K562 (cell line): ENCODE measurements around the gene ATXN2L. TPM values are rescaled to one million over a fixed set of nuclear protein-coding genes. Genes with fewer than 3 reads are reported as not detected.
A peak's percentile ranks its signal among the peaks of the same experiment; 100 is the strongest.

Experiments
- BRD9 ChIP-seq: fragments of 450-650 bp; IDR thresholded peaks from 2 replicates; pipeline ENCODE4 v1.6.1; 2018; ENCODE audit warnings: low read depth; ENCODE audit not compliant: partially characterized antibody
- FOXA1 ChIP-seq: fragments of 450-650 bp; IDR thresholded peaks from 2 replicates; pipeline ENCODE4 v1.6.1; 2016; ENCODE audit warnings: mild to moderate bottlenecking, borderline replicate concordance
- MIER1 ChIP-seq: fragments of 450-650 bp; IDR thresholded peaks from 2 replicates; pipeline ENCODE4 v1.6.1; 2016; ENCODE audit warnings: antibody characterized with exemption, mild to moderate bottlenecking, low read depth
- NKRF ChIP-seq: fragments of 450-650 bp; IDR thresholded peaks from 2 replicates; pipeline ENCODE4 v1.6.1; 2016; ENCODE audit warnings: borderline replicate concordance
- NR2C2 ChIP-seq, 2 experiments: fragments of 200-800 bp in 1 of 2; sonication (Bioruptor generic) in 1 of 2; sonication (generic) in 1 of 2; formaldehyde crosslinking in 1 of 2; IDR thresholded peaks; 2 replicates each; pipeline versions ENCODE4 v1.6.1 to v1.8.0; 2016 to 2022; ENCODE audit warnings: mild to moderate bottlenecking in 1 of 2, missing compliant biosample characterization in 1 of 2, missing genetic modification characterization in 1 of 2, missing genetic modification reagents in 1 of 2
- NRF1 ChIP-seq, 2 experiments: fragments of 450-650 bp; IDR thresholded peaks in 1 of 2; conservative IDR thresholded peaks in 1 of 2; 2 replicates each; pipeline ENCODE4 v1.6.1; 2014; ENCODE audit warnings: mild to moderate bottlenecking in 2 of 2
- SRF ChIP-seq, 2 experiments: fragments of 250-450, 450-650 bp in 1 of 2; sonication (Bioruptor Pico) in 1 of 2; sonication (generic) in 1 of 2; formaldehyde crosslinking; IDR thresholded peaks; 2 replicates each; pipeline versions ENCODE4 v1.5.0 to v1.5.1; 2020 to 2022; ENCODE audit warnings: mild to moderate bottlenecking in 1 of 2, missing genetic modification reagents in 1 of 2
- TAL1 ChIP-seq: fragments of 450-650 bp; IDR thresholded peaks from 2 replicates; pipeline ENCODE4 v1.6.1; 2016; ENCODE audit warnings: mild to moderate bottlenecking
- TOE1 ChIP-seq, 2 experiments: fragments of 450-650 bp in 1 of 2; sonication (generic) in 1 of 2; formaldehyde crosslinking in 1 of 2; IDR thresholded peaks; 2 replicates each; pipeline versions ENCODE4 v1.7.1 to v1.8.0; 2016 to 2022; ENCODE audit warnings: borderline replicate concordance in 2 of 2, mild to moderate bottlenecking in 2 of 2, antibody characterized with exemption in 1 of 2, inconsistent platforms in 1 of 2, low read depth in 1 of 2, missing genetic modification reagents in 1 of 2, moderate library complexity in 1 of 2
- ZBTB2 ChIP-seq: fragments of 450-650 bp; IDR thresholded peaks from 2 replicates; pipeline ENCODE4 v1.6.1; 2016; ENCODE audit warnings: antibody characterized with exemption
- ZBTB26 ChIP-seq: fragments of 450-650 bp; formaldehyde crosslinking; IDR thresholded peaks from 2 replicates; pipeline ENCODE4 v1.4.0; 2022; ENCODE audit warnings: missing genetic modification characterization
- ZHX1 ChIP-seq: fragments of 150-350 bp; conservative IDR thresholded peaks from 2 replicates; pipeline ENCODE4 v1.6.1; 2014; ENCODE audit warnings: low read length
- ZMIZ1 ChIP-seq, 2 experiments: fragments of 150-350 bp in 1 of 2; IDR thresholded peaks; 2 replicates each; pipeline ENCODE4 v1.6.1; 2012 to 2016; ENCODE audit warnings: low read depth in 2 of 2, low read length in 2 of 2, mild to moderate bottlenecking in 1 of 2, moderate library complexity in 1 of 2
- polyA plus RNA-seq, 8 experiments: library from polyadenylated mRNA; depleted of rRNA in 4 of 8; stranded (reverse) in 5 of 8; unstranded in 3 of 8; fragments of >200 nt; fragmentation: Nextera tagmentation in 2 of 8; fragmentation: Illumina TruSeq in 1 of 8; extraction: Ambion mirVana in 2 of 8; extraction: Trizol in 1 of 8; gene quantifications; 2 replicates each; pipeline versions ENCODE4 v1.2.1 to v1.2.3, GENCODE V29; 2011 to 2014; ENCODE audit warnings: inconsistent platforms in 1 of 8, missing spikeins in 1 of 8
- total RNA-seq, 7 experiments: library from RNA; depleted of rRNA in 6 of 7; stranded (reverse); fragments of >200 nt in 6 of 7; fragmentation: Illumina TruSeq in 2 of 7; extraction: Trizol in 2 of 7; gene quantifications; 2 replicates each; pipeline versions ENCODE4 v1.2.1 to v1.2.3, GENCODE V29; 2011 to 2021; ENCODE audit warnings: low replicate concordance in 1 of 7

ATXN2L gene
- total and polyA plus RNA-seq, 9 of the 15 experiments (the other 6 are each of a cell fraction or from before 2014, with no cell fraction given): 3.8 to 280 (median 37.2) TPM

GRCh38 chr16:28822520-28823290, at the start of gene ATXN2L (continued):
- TF ChIP-seq ZBTB2 (peak; percentile 100), FOXA1 (no peak), ZBTB26 (CRISPR knock-in tag) (0 out of 2 replicates have a peak, but pooled peaks have one; percentile 27), TAL1 (no peak), BRD9 (no peak), ZHX1 (no peak), MIER1 (no peak), SRF (CRISPR knock-in tag; IDR thresholded peaks at IDR 0.05) (peak in 1 of 2 experiments; percentile 26; a peak in 1 of 4 replicates), ZMIZ1 (IDR thresholded peaks at IDR 0.05; ENCODE audit: low read depth in 2 of 2, low read length in 2 of 2) (no peak; a peak in 1 of 4 replicates), NKRF (no peak), NR2C2 (CRISPR knock-in tag; IDR thresholded peaks at IDR 0.05) (peak; percentile 80), NR2C2 (tag; IDR thresholded peaks at IDR 0.05) (peak; percentile 55; the same call in 1 of the 2 replicates), TOE1 (IDR thresholded peaks at IDR 0.05; ENCODE audit: borderline replicate concordance) (peak; percentile 38; the same call in 1 of the 2 replicates), TOE1 (CRISPR knock-in tag; IDR thresholded peaks at IDR 0.05; ENCODE audit: borderline replicate concordance, low read depth) (0 out of 2 replicates have a peak, but pooled peaks have one; percentile 27), NRF1 (conservative IDR thresholded peaks at IDR 0.05 in 1 of 2, IDR thresholded peaks at IDR 0.05 in 1 of 2) (peak; percentile 69 to 74)
